Cardiac muscle cell (in vitro differentiated cells and primary cell): ENCODE measurements around the gene OPN1SW. TPM values are rescaled to one million over a fixed set of nuclear protein-coding genes. Genes with fewer than 3 reads are reported as not detected.

Source experiments
- DNase-seq, 2 donors: peaks; one replicate each; pipeline versions ENCODE4 v3.0.0 to v3.0.0-alpha.2; 2010 to 2017; ENCODE audit warnings: low read depth in 1 of 2, low spot score in 1 of 2
- H3K27ac ChIP-seq: fragments of 200-600 bp; sonication (generic); 2 replicates; pipeline ENCODE4 v1.5.1; 2016
- H3K27me3 ChIP-seq: fragments of 200-600 bp; sonication (generic); 2 replicates; pipeline ENCODE4 v1.6.0; 2016; ENCODE audit warnings: control low read depth
- H3K36me3 ChIP-seq: fragments of 200-600 bp; sonication (generic); 2 replicates; pipeline ENCODE4 v1.5.1; 2016; ENCODE audit warnings: control low read depth
- H3K4me1 ChIP-seq: fragments of 200-600 bp; sonication (generic); 2 replicates; pipeline ENCODE4 v1.8.1; 2017; ENCODE audit warnings: low read depth, mild to moderate bottlenecking, mixed run types
- H3K4me3 ChIP-seq: fragments of 200-600 bp; sonication (generic); 2 replicates; pipeline ENCODE4 v1.5.1; 2016; ENCODE audit warnings: mild to moderate bottlenecking
- H3K9me3 ChIP-seq: fragments of 200-600 bp; sonication (generic); 2 replicates; pipeline ENCODE4 v1.5.1; 2017; ENCODE audit warnings: low read depth, mild to moderate bottlenecking, control low read depth
- CTCF ChIP-seq: IDR thresholded peaks from 2 replicates; pipeline ENCODE4 v1.5.1; 2012; ENCODE audit warnings: low read depth, mild to moderate bottlenecking, low read length
- polyA plus RNA-seq: library from polyadenylated mRNA; unstranded; fragments of >200 nt; fragmentation: Nextera tagmentation; extraction: Ambion mirVana; gene quantifications from 2 replicates; pipeline ENCODE4 v1.2.1, GENCODE V29; 2016
- total RNA-seq: library from RNA; depleted of rRNA; stranded (reverse); fragments of >200 nt; gene quantifications from 2 replicates; pipeline ENCODE4 v1.2.3, GENCODE V29; 2016

The OPN1SW gene
- total and polyA plus RNA-seq, 2 experiments from 2014 or later, result 2.1 TPM; not detected in 1

GRCh38 chr7:128737441-128737840 is 38.2 kb downstream of the OPN1SW start:
- no peak for DNase-seq
- Histone ChIP-seq H3K4me1 (peaks cover 12% of the 10 kb centered on the region), H3K27ac (no peak overlapping the region), H3K4me3 (no peak overlapping the region), H3K9me3 (no peaks in the 10 kb centered on the region), H3K27me3 (no peaks in the 10 kb centered on the region), H3K36me3 (no peaks in the 10 kb centered on the region)
- no peak for TF ChIP-seq CTCF

GRCh38 chr7:128735436-128735835 is 40.2 kb downstream of the OPN1SW start:
- no peak overlapping the region for H3K27ac ChIP-seq
- H3K27me3 ChIP-seq, result no peaks in the 10 kb centered on the region
- peaks cover 5% of the 10 kb centered on the region for H3K4me1 ChIP-seq
- TF ChIP-seq CTCF, result no peak
- no peaks in the 10 kb centered on the region for H3K9me3 ChIP-seq
- no peaks in the 10 kb centered on the region for H3K36me3 ChIP-seq
- H3K4me3 ChIP-seq, result no peak overlapping the region
- no peak for DNase-seq

- no peak for TF ChIP-seq CTCF
- H3K4me3 ChIP-seq, result no peak overlapping the region
- no peaks in the 10 kb centered on the region for H3K36me3 ChIP-seq
- no peak overlapping the region for H3K27ac ChIP-seq
- no peaks in the 10 kb centered on the region for H3K27me3 ChIP-seq
- H3K9me3 ChIP-seq, result no peaks in the 10 kb centered on the region
- H3K4me1 ChIP-seq, result peaks cover 3% of the 10 kb centered on the region
- no peak for DNase-seq
Measured at GRCh38 chr7:128734890-128735289, 40.7 kb downstream of the OPN1SW start.

- H3K4me3 ChIP-seq, result no peak overlapping the region
- H3K4me1 ChIP-seq, result no peaks in the 10 kb centered on the region
- no peak for DNase-seq
- no peaks in the 10 kb centered on the region for H3K36me3 ChIP-seq
- H3K9me3 ChIP-seq, result no peaks in the 10 kb centered on the region
- no peak overlapping the region for H3K27ac ChIP-seq
- no peak for TF ChIP-seq CTCF
- H3K27me3 ChIP-seq, result no peaks in the 10 kb centered on the region
Measured at GRCh38 chr7:128733278-128733645, 42.3 kb downstream of the OPN1SW start.

- TF ChIP-seq CTCF, result no peak
- H3K27ac ChIP-seq, result no peak overlapping the region
- no peaks in the 10 kb centered on the region for H3K9me3 ChIP-seq
- no peaks in the 10 kb centered on the region for H3K36me3 ChIP-seq
- H3K4me1 ChIP-seq, result no peaks in the 10 kb centered on the region
- no peaks in the 10 kb centered on the region for H3K27me3 ChIP-seq
- DNase-seq, result no peak
- no peak overlapping the region for H3K4me3 ChIP-seq
Measured at GRCh38 chr7:128732521-128733277, 42.9 kb downstream of the OPN1SW start.
